Measurements from ENCODE around the gene SOBP.

DNA sequence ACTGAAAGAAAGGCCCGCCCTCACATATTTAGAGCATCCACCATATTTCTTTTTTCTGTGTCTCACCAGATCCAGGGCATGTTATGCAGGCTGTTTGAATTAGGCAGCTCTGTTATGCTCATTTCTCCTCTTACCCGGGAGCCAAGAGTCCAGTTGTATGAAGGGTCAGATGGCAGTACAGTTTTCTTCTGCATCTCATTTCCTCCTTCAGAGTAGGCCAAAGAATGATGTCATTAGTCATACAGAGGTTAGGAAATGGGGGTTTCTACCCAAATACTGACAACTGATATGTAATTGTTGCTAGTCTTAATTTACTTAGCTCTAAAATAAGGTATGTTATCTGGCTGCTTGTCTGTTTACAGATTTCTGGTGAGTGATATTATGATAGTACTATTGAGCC lies 130.8 kb downstream of the SOBP start:
- TF ChIP-seq CTCF (IDR thresholded peaks at IDR 0.05), result no peak
- TF ChIP-seq POLR2A (IDR thresholded peaks at IDR 0.05; ENCODE audit: low read length), result no peak
- TF ChIP-seq, protein P1, sequence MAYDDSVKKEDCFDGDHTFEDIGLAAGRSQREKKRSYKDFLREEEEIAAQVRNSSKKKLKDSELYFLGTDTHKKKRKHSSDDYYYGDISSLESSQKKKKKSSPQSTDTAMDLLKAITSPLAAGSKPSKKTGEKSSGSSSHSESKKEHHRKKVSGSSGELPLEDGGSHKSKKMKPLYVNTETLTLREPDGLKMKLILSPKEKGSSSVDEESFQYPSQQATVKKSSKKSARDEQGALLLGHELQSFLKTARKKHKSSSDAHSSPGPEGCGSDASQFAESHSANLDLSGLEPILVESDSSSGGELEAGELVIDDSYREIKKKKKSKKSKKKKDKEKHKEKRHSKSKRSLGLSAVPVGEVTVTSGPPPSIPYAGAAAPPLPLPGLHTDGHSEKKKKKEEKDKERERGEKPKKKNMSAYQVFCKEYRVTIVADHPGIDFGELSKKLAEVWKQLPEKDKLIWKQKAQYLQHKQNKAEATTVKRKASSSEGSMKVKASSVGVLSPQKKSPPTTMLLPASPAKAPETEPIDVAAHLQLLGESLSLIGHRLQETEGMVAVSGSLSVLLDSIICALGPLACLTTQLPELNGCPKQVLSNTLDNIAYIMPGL (CRISPR knock-in tag; IDR thresholded peaks at IDR 0.05; ENCODE audit: borderline replicate concordance), result no peak
- TF ChIP-seq SREBF2 (IDR thresholded peaks at IDR 0.05), result no peak
- no peak for TF ChIP-seq RAD21 (conservative IDR thresholded peaks at IDR 0.05 in 1 of 2, IDR thresholded peaks at IDR 0.05 in 1 of 2)
- TF ChIP-seq, protein P2, sequence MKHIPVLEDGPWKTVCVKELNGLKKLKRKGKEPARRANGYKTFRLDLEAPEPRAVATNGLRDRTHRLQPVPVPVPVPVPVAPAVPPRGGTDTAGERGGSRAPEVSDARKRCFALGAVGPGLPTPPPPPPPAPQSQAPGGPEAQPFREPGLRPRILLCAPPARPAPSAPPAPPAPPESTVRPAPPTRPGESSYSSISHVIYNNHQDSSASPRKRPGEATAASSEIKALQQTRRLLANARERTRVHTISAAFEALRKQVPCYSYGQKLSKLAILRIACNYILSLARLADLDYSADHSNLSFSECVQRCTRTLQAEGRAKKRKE (CRISPR knock-in tag; IDR thresholded peaks at IDR 0.05; ENCODE audit: low read depth), result no peak
- no peak for TF ChIP-seq CHD4 (IDR thresholded peaks at IDR 0.05; ENCODE audit: borderline replicate concordance)
- TF ChIP-seq, protein P3, sequence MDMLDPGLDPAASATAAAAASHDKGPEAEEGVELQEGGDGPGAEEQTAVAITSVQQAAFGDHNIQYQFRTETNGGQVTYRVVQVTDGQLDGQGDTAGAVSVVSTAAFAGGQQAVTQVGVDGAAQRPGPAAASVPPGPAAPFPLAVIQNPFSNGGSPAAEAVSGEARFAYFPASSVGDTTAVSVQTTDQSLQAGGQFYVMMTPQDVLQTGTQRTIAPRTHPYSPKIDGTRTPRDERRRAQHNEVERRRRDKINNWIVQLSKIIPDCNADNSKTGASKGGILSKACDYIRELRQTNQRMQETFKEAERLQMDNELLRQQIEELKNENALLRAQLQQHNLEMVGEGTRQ (IDR thresholded peaks at IDR 0.05), result no peak
- TF ChIP-seq REST (IDR thresholded peaks at IDR 0.05), result no peak
- no peak for TF ChIP-seq JUN (IDR thresholded peaks at IDR 0.05)
- TF ChIP-seq MAZ (IDR thresholded peaks at IDR 0.05; ENCODE audit: borderline replicate concordance, low read depth, low read length), result no peak

Measured in A549 (cell line).